CD4-positive, alpha-beta memory T cell (primary cell): ENCODE measurements around the gene ST6GALNAC4. TPM values are rescaled to one million over a fixed set of nuclear protein-coding genes. Genes with fewer than 3 reads are reported as not detected.
"Not testable (repeated sequence)": the region's sequence is repeated elsewhere in the genome, so short reads cannot be mapped to it uniquely, and the experiment has no call there.

Source experiments
- CTCF ChIA-PET: fragments of 350-600 bp; sonication (Branson Sonifier 250); formaldehyde crosslinking; loops from one replicate; lab custom pipeline; 2021; ENCODE audit warnings: inconsistent platforms; ENCODE audit not compliant: partially characterized antibody; lab: Charles Lee
- POLR2A ChIA-PET: fragments of 350-600 bp; sonication (Branson Sonifier 250); formaldehyde crosslinking; loops from one replicate; lab custom pipeline; 2021; ENCODE audit not compliant: partially characterized antibody; lab: Charles Lee
- DNase-seq, 5 donors: peaks; one replicate each; pipeline versions ENCODE4 v3.0.0 to v3.0.0-alpha.2; 2020 to 2022; ENCODE audit warnings: mixed read lengths in 1 of 5
- H3K27ac ChIP-seq: one replicate; pipeline ENCODE4 v1.7.0; 2013; ENCODE audit warnings: low read depth, low read length
- H3K27me3 ChIP-seq: 2 replicates; pipeline ENCODE4 v1.7.0; 2013; ENCODE audit warnings: mild to moderate bottlenecking, low read length, moderate library complexity; ENCODE audit not compliant: insufficient read depth
- H3K36me3 ChIP-seq: 2 replicates; pipeline ENCODE4 v1.7.0; 2013; ENCODE audit warnings: mild to moderate bottlenecking, low read length, moderate library complexity; ENCODE audit not compliant: insufficient read depth
- H3K4me1 ChIP-seq: 2 replicates; pipeline ENCODE4 v1.7.0; 2013; ENCODE audit warnings: mild to moderate bottlenecking, low read length, moderate library complexity; ENCODE audit not compliant: insufficient read depth
- H3K4me3 ChIP-seq, 2 donors: one replicate each; pipeline ENCODE4 v1.7.0; 2013; ENCODE audit warnings: low read length in 2 of 2, mild to moderate bottlenecking in 1 of 2
- H3K9me3 ChIP-seq, 2 donors: one replicate each; pipeline ENCODE4 v1.7.0; 2013; ENCODE audit warnings: low read length in 2 of 2, control low read depth in 1 of 2; ENCODE audit not compliant: control insufficient read depth in 1 of 2
- H3K27ac Mint-ChIP-seq, 7 donors: one replicate each; pipeline ENCODE4 v1.8.0; 2020 to 2021; ENCODE audit warnings: mixed read lengths in 7 of 7, mild to moderate bottlenecking in 6 of 7, inconsistent platforms in 3 of 7, moderate library complexity in 3 of 7
- H3K27me3 Mint-ChIP-seq, 2 donors: one replicate each; pipeline ENCODE4 v1.8.0; 2020 to 2021; ENCODE audit warnings: mixed read lengths in 2 of 2
- H3K36me3 Mint-ChIP-seq, 2 donors: one replicate each; pipeline ENCODE4 v1.8.0; 2020 to 2021; ENCODE audit warnings: mixed read lengths in 2 of 2, inconsistent platforms in 1 of 2, mild to moderate bottlenecking in 1 of 2
- H3K4me1 Mint-ChIP-seq, 4 donors: one replicate each; pipeline ENCODE4 v1.8.0; 2020 to 2021; ENCODE audit warnings: mixed read lengths in 4 of 4, mild to moderate bottlenecking in 1 of 4
- H3K4me3 Mint-ChIP-seq, 8 donors: one replicate each; pipeline ENCODE4 v1.8.0; 2020 to 2021; ENCODE audit warnings: mixed read lengths in 8 of 8, mild to moderate bottlenecking in 7 of 8, moderate library complexity in 6 of 8, inconsistent platforms in 3 of 8
- H3K9me3 Mint-ChIP-seq, 8 donors: one replicate each; pipeline ENCODE4 v1.8.0; 2020 to 2021; ENCODE audit warnings: mixed read lengths in 8 of 8, mild to moderate bottlenecking in 5 of 8, inconsistent platforms in 3 of 8, moderate library complexity in 1 of 8
- intact Hi-C: fragments of 100-400 bp; cut with micrococcal nuclease; formaldehyde crosslinking; loops from one replicate; pipeline ENCODE4 v1.15.1; 2023
- polyA plus RNA-seq, 2 donors: library from polyadenylated mRNA; unstranded; fragments of 300-500 nt; fragmentation: Illumina TruSeq; gene quantifications; one replicate each; pipeline ENCODE4 v1.2.3, GENCODE V29; 2021
- total RNA-seq, 2 experiments: library from RNA; stranded (reverse); gene quantifications; one replicate each; pipeline ENCODE4 v1.2.3, GENCODE V29; 2021

ST6GALNAC4 gene
- total and polyA plus RNA-seq, 4 experiments from 2014 or later = 10.2 to 38.1 (median 27.1) TPM

DNA sequence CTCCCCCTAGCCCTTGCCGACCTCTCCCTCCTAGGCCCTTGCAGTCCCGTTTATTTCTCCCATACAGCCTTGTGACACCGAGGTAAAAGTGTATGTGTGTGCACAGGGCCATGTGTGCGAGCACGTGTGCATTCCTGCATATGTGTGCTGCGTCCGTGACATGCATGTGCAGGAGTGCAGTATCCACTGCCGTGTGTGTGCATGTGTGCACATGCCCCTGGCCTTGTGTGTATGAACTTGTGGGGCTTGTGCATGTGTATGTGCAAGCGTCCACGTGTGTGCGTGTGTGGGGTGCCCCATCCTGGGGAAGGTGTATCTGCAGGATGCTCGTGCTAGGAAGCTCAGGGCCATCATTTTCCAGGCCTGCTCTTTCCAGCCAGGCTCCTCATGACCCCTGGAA is 46.0 kb downstream of the ST6GALNAC4 start:
- Histone ChIP-seq H3K36me3 (peaks cover 5% of the 10 kb centered on the region), H3K4me3 (no peak overlapping the region), H3K27me3 (no peaks in the 10 kb centered on the region), H3K27ac (no peak overlapping the region), H3K4me1 (peaks cover 7% of the 10 kb centered on the region), H3K9me3 (no peaks in the 10 kb centered on the region)
- Mint-ChIP-seq H3K27me3 (no peaks in the 10 kb centered on the region), H3K4me3 (no peak overlapping the region), H3K27ac (peak overlapping the region in 2 of 7 donors; percentile 42 to 77), H3K36me3 (peaks cover 0 to 6% of the 10 kb centered on the region in 2 donors), H3K4me1 (peaks cover 1 to 6% (median 2%) of the 10 kb centered on the region in 4 donors), H3K9me3 (no peaks in the 10 kb centered on the region)
- intact Hi-C loops = loop anchor here (1.0 to 5.0 kb wide), 4 partner anchors 46 to 280 kb away; partner anchors contain the start of genes CDK9, ST6GALNAC4 and TOR2A
- DNase-seq = no peak
- POLR2A ChIA-PET = interaction anchor here (1.7 to 2.0 kb wide), 4 partner anchors 18 to 136 kb away, joined by 4 to 20 read pairs (median 7); partner anchors contain the start of gene TOR2A
- CTCF ChIA-PET = interaction anchor here (1.2 to 5.7 kb wide), 23 partner anchors 11 to 366 kb away, joined by 3 to 47 read pairs (median 11); partner anchors contain the start of genes ENG, SH2D3C, ST6GALNAC4 and ST6GALNAC6

GRCh38 chr9:127870153-127870491 is 46.7 kb downstream of the ST6GALNAC4 start:
- ChIA-PET POLR2A (interaction anchor here (0.6 to 2.0 kb wide), 17 partner anchors 9 to 154 kb away, joined by 3 to 27 read pairs (median 3); partner anchors contain the start of genes CDK9, PTRH1, TOR2A and TTC16), CTCF (interaction anchor here (0.7 to 5.7 kb wide), 49 partner anchors 8 to 380 kb away, joined by 3 to 47 read pairs (median 6); partner anchors contain the start of genes CDK9, ENG, SH2D3C and ST6GALNAC4)
- not testable (repeated sequence) for H3K27me3 ChIP-seq, DNase-seq, H3K27ac ChIP-seq, H3K4me3 Mint-ChIP-seq, H3K9me3 Mint-ChIP-seq, H3K36me3 Mint-ChIP-seq, H3K4me3 ChIP-seq, H3K27me3 Mint-ChIP-seq, H3K27ac Mint-ChIP-seq, H3K9me3 ChIP-seq, H3K36me3 ChIP-seq
- H3K4me1 Mint-ChIP-seq = peaks cover 9 to 14% (median 10%) of the 10 kb centered on the region in 4 donors
- intact Hi-C loops = loop anchor here (1.0 to 5.0 kb wide), 4 partner anchors 47 to 279 kb away; partner anchors contain the start of genes CDK9, ST6GALNAC4 and TOR2A
- H3K4me1 ChIP-seq = peaks cover 14% of the 10 kb centered on the region

GRCh38 chr9:127869310-127870152 is 47.3 kb downstream of the ST6GALNAC4 start:
- Histone ChIP-seq H3K27ac (no peak overlapping the region), H3K4me3 (no peak overlapping the region), H3K36me3 (peaks cover 5% of the 10 kb centered on the region), H3K27me3 (no peaks in the 10 kb centered on the region), H3K9me3 (no peaks in the 10 kb centered on the region), H3K4me1 (peaks cover 20% of the 10 kb centered on the region)
- Mint-ChIP-seq H3K4me3 (no peak overlapping the region), H3K27me3 (no peaks in the 10 kb centered on the region), H3K36me3 (peaks cover 1 to 9% of the 10 kb centered on the region in 2 donors), H3K27ac (peak overlapping the region in 2 of 7 donors; percentile 31 to 53), H3K9me3 (no peaks in the 10 kb centered on the region), H3K4me1 (peaks cover 13 to 20% (median 15%) of the 10 kb centered on the region in 4 donors)
- peak; percentile 61 to 76 (median 63) for DNase-seq
- CTCF ChIA-PET = interaction anchor here (0.6 to 5.7 kb wide), 54 partner anchors 8 to 381 kb away, joined by 3 to 47 read pairs (median 6); partner anchors contain the start of genes CDK9, CFAP157, ENG and SH2D3C
- intact Hi-C loops = loop anchor here (1.0 to 5.0 kb wide), 5 partner anchors 48 to 279 kb away; partner anchors contain the start of genes CDK9, FPGS, ST6GALNAC4 and TOR2A
- POLR2A ChIA-PET = interaction anchor here (0.6 to 2.0 kb wide), 19 partner anchors 8 to 154 kb away, joined by 3 to 27 read pairs (median 3); partner anchors contain the start of genes CDK9, PTRH1, SH2D3C and TOR2A

GRCh38 chr9:127868278-127868902 is 48.5 kb downstream of the ST6GALNAC4 start:
- intact Hi-C loops = loop anchor here (5.0 kb wide), 1 partner anchor 66 kb away; the partner anchor contains the start of gene FPGS
- peaks cover 20% of the 10 kb centered on the region for H3K4me1 ChIP-seq
- DNase-seq = no peak
- H3K9me3 ChIP-seq = no peaks in the 10 kb centered on the region
- no peak overlapping the region for H3K4me3 ChIP-seq
- Mint-ChIP-seq H3K27me3 (no peaks in the 10 kb centered on the region), H3K36me3 (peaks cover 1 to 9% of the 10 kb centered on the region in 2 donors), H3K9me3 (no peaks in the 10 kb centered on the region), H3K4me1 (peaks cover 13 to 20% (median 15%) of the 10 kb centered on the region in 4 donors), H3K27ac (peak overlapping the region in 2 of 7 donors; percentile 3 to 37), H3K4me3 (no peak overlapping the region)
- H3K27ac ChIP-seq = no peak overlapping the region
- H3K27me3 ChIP-seq = no peaks in the 10 kb centered on the region
- ChIA-PET CTCF (interaction anchor here (1.1 to 5.7 kb wide), 20 partner anchors 9 to 281 kb away, joined by 3 to 47 read pairs (median 12); partner anchors contain the start of genes CDK9, ENG, ST6GALNAC6 and STXBP1), POLR2A (interaction anchor here (1.4 to 1.8 kb wide), 2 partner anchors 38 to 128 kb away, joined by 3 to 6 read pairs; no protein-coding TSS in a partner anchor)
- peaks cover 5% of the 10 kb centered on the region for H3K36me3 ChIP-seq

DNA sequence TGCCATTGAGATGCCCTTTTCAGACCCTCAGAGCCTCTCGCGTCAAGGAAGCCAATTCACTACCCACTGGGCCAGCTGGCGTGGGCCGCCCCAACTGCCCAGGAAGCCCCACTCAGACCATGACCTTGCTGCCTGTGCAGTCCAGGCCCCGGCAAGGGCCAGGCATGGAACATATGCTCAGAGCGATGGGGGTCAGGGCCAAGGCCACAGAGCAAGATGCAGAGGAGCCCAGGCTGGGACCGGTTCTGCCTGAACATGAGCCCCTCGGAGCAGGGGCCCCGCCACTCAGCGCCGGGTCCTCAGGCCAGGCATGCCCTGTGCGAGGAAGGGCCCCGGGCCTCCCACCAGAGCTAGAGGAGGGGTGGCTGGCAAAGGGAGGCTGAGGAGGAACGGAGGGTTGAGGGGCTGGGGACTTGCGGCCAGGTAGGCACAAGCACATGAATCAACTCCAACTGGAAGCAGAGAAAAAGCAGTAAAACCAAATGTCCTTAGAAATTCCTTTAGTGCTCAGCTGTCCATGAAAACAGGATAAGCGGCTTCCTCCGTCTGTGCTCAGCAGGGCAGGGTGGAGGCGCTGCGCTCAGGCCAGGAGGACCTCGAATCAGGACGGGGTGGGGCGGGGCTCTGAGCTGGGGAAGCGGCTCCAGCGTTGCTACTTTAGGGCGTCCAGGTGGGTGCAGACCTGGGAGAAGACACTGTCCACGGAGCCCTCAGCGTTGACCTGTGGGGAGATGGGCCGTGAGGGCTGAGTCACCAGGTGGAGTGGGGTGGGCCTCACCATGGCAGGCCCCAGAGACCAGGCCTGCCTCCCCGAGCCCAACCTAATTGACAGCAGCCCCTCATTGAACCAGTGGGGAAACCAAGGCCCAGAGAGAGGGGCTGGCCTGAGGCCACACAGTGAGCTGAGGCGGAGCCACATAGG is 49.2 kb downstream of the ST6GALNAC4 start:
- H3K4me1 ChIP-seq = peaks cover 26% of the 10 kb centered on the region
- H3K27me3 Mint-ChIP-seq = no peaks in the 10 kb centered on the region
- POLR2A ChIA-PET = no interaction called here

GRCh38 chr9:127866535-127866934 is 50.3 kb downstream of the ST6GALNAC4 start:
- intact Hi-C loops = loop anchor here (5.0 kb wide), 1 partner anchor 64 kb away; the partner anchor contains the start of gene FPGS
- H3K9me3 ChIP-seq = no peaks in the 10 kb centered on the region
- Mint-ChIP-seq H3K36me3 (peaks cover 1 to 7% of the 10 kb centered on the region in 2 donors), H3K27me3 (no peaks in the 10 kb centered on the region), H3K4me1 (peaks cover 25 to 38% (median 30%) of the 10 kb centered on the region in 4 donors), H3K27ac (peak overlapping the region in 3 of 7 donors; percentile 10 to 85 (median 10)), H3K9me3 (no peaks in the 10 kb centered on the region), H3K4me3 (no peak overlapping the region)
- DNase-seq = no peak
- no peak overlapping the region for H3K4me3 ChIP-seq
- CTCF ChIA-PET = interaction anchor here (1.1 to 5.7 kb wide), 4 partner anchors 11 to 132 kb away, joined by 3 to 43 read pairs (median 4); partner anchors contain the start of gene TOR2A
- H3K4me1 ChIP-seq = peaks cover 36% of the 10 kb centered on the region
- H3K27me3 ChIP-seq = no peaks in the 10 kb centered on the region
- H3K36me3 ChIP-seq = peaks cover 5% of the 10 kb centered on the region
- POLR2A ChIA-PET = interaction anchor here (2.0 to 2.1 kb wide), 2 partner anchors 32 to 81 kb away, joined by 5 to 9 read pairs; partner anchors contain the start of gene CDK9
- no peak overlapping the region for H3K27ac ChIP-seq

More for the DNA sequence above, 49.2 kb downstream of the ST6GALNAC4 start:
- Histone ChIP-seq H3K9me3 (no peaks in the 10 kb centered on the region), H3K27ac (no peak overlapping the region), H3K4me3 (no peak overlapping the region), H3K27me3 (no peaks in the 10 kb centered on the region), H3K36me3 (peaks cover 5% of the 10 kb centered on the region)
- intact Hi-C loops = loop anchor here (5.0 kb wide), 1 partner anchor 65 kb away; the partner anchor contains the start of gene FPGS
- DNase-seq = no peak
- Mint-ChIP-seq H3K36me3 (peaks cover 1 to 9% of the 10 kb centered on the region in 2 donors), H3K27ac (peak overlapping the region in 1 of 7 donors; percentile 71), H3K9me3 (no peaks in the 10 kb centered on the region), H3K4me1 (peaks cover 19 to 27% (median 21%) of the 10 kb centered on the region in 4 donors), H3K4me3 (no peak overlapping the region)
- CTCF ChIA-PET = interaction anchor here (1.0 to 5.7 kb wide), 7 partner anchors 54 to 280 kb away, joined by 3 to 47 read pairs (median 5); partner anchors contain the start of gene TOR2A
